CD14-positive monocyte (primary cell): ENCODE measurements around the gene NKAIN2. TPM values are rescaled to one million over a fixed set of nuclear protein-coding genes. Genes with fewer than 3 reads are reported as not detected.

Experiments used
- DNase-seq, 3 donors: peaks; one replicate each; pipeline ENCODE4 v3.0.0-alpha.2; 2011 to 2022
- H2AFZ ChIP-seq: 2 replicates; pipeline ENCODE4 v1.6.0; 2012; ENCODE audit warnings: mild to moderate bottlenecking, low read depth, low read length, inconsistent platforms; ENCODE audit not compliant: insufficient read depth, poor library complexity, severe bottlenecking
- H3K27ac ChIP-seq, 2 donors: 1 replicate in 1 of 2; 2 replicates in 1 of 2; pipeline ENCODE4 v1.5.1; 2012 to 2013; ENCODE audit warnings: low read length in 2 of 2, control low read depth in 1 of 2, inconsistent platforms in 1 of 2, low read depth in 1 of 2, mild to moderate bottlenecking in 1 of 2
- H3K27me3 ChIP-seq, 2 donors: one replicate each; pipeline versions ENCODE4 v1.6.0 to v1.6.1; 2011 to 2013; ENCODE audit warnings: low read length in 2 of 2; ENCODE audit not compliant: control insufficient read depth in 2 of 2, insufficient read depth in 2 of 2
- H3K36me3 ChIP-seq, 2 donors: replicated peaks in 1 of 2; 1 replicate in 1 of 2; 2 replicates in 1 of 2; pipeline versions ENCODE4 v1.5.1 to v1.6.1; 2012 to 2013; ENCODE audit warnings: low read length in 2 of 2, control low read depth in 1 of 2, inconsistent platforms in 1 of 2, mild to moderate bottlenecking in 1 of 2; ENCODE audit not compliant: insufficient read depth in 2 of 2, control insufficient read depth in 1 of 2
- H3K4me1 ChIP-seq, 2 donors: 1 replicate in 1 of 2; 2 replicates in 1 of 2; pipeline versions ENCODE4 v1.5.1 to v1.6.1; 2012 to 2013; ENCODE audit warnings: low read length in 2 of 2, control low read depth in 1 of 2, inconsistent platforms in 1 of 2, mild to moderate bottlenecking in 1 of 2, moderate library complexity in 1 of 2; ENCODE audit not compliant: insufficient read depth in 2 of 2, control insufficient read depth in 1 of 2
- H3K4me2 ChIP-seq: replicated peaks from 2 replicates; pipeline ENCODE3; 2012; ENCODE audit warnings: low read length, moderate library complexity, mild to moderate bottlenecking; ENCODE audit not compliant: poor library complexity, severe bottlenecking; ENCODE audit errors: extremely low read depth
- H3K4me3 ChIP-seq, 3 experiments: fragments of 200-600 bp in 1 of 3; sonication (generic) in 1 of 3; replicated peaks in 1 of 3; 1 replicate in 2 of 3; 2 replicates in 1 of 3; pipeline ENCODE4 v1.5.1; 2011 to 2013; ENCODE audit warnings: low read length in 3 of 3, mild to moderate bottlenecking in 3 of 3, control low read depth in 2 of 3, low read depth in 2 of 3, inconsistent platforms in 1 of 3, moderate library complexity in 1 of 3
- H3K79me2 ChIP-seq: 2 replicates; pipeline ENCODE4 v1.6.0; 2012; ENCODE audit warnings: mild to moderate bottlenecking, control low read depth, inconsistent platforms, low read length, moderate library complexity; ENCODE audit not compliant: insufficient read depth
- H3K9ac ChIP-seq: 2 replicates; pipeline ENCODE4 v1.6.0; 2017; ENCODE audit warnings: low read length, mild to moderate bottlenecking; ENCODE audit not compliant: insufficient read depth, poor library complexity, severe bottlenecking
- H3K9me3 ChIP-seq, 2 donors: replicated peaks in 1 of 2; 1 replicate in 1 of 2; 2 replicates in 1 of 2; pipeline versions ENCODE4 v1.5.1 to v1.6.1; 2012 to 2013; ENCODE audit warnings: low read length in 2 of 2, control low read depth in 1 of 2; ENCODE audit not compliant: control insufficient read depth in 1 of 2, insufficient read depth in 1 of 2
- H4K20me1 ChIP-seq: 2 replicates; pipeline ENCODE4 v1.6.0; 2012; ENCODE audit warnings: mild to moderate bottlenecking, low read length, control low read depth, moderate library complexity; ENCODE audit not compliant: insufficient read depth
- H3K27ac Mint-ChIP-seq, 7 donors: one replicate each; pipeline ENCODE4 v1.8.0; 2020; ENCODE audit warnings: mild to moderate bottlenecking in 7 of 7, mixed read lengths in 7 of 7, moderate library complexity in 6 of 7, inconsistent platforms in 2 of 7
- H3K27me3 Mint-ChIP-seq, 3 donors: one replicate each; pipeline ENCODE4 v1.8.0; 2021 to 2022; ENCODE audit warnings: low read depth in 3 of 3, mild to moderate bottlenecking in 3 of 3, mixed read lengths in 3 of 3, moderate library complexity in 3 of 3, inconsistent platforms in 1 of 3
- H3K36me3 Mint-ChIP-seq, 2 donors: one replicate each; pipeline ENCODE4 v1.8.0; 2020; ENCODE audit warnings: mixed read lengths in 2 of 2, inconsistent platforms in 1 of 2, mild to moderate bottlenecking in 1 of 2
- H3K4me1 Mint-ChIP-seq: one replicate; pipeline ENCODE4 v1.8.0; 2020; ENCODE audit warnings: mild to moderate bottlenecking, mixed read lengths
- H3K4me3 Mint-ChIP-seq, 2 donors: one replicate each; pipeline ENCODE4 v1.8.0; 2020; ENCODE audit warnings: mild to moderate bottlenecking in 2 of 2, mixed read lengths in 2 of 2, moderate library complexity in 1 of 2
- H3K9me3 Mint-ChIP-seq, 7 donors: one replicate each; pipeline ENCODE4 v1.8.0; 2020 to 2022; ENCODE audit warnings: mixed read lengths in 7 of 7, mild to moderate bottlenecking in 6 of 7, moderate library complexity in 6 of 7, inconsistent platforms in 2 of 7
- WGBS: methylation state at CpG from one replicate; pipeline ENCODE4 v1.1.5; 2013; ENCODE audit warnings: missing lambda C conversion rate; ENCODE audit not compliant: insufficient coverage; 5-methylcytosine and 5-hydroxymethylcytosine counted together
- intact Hi-C, 2 donors: fragments of 100-400 bp; cut with micrococcal nuclease; formaldehyde crosslinking; loops; one replicate each; pipeline versions ENCODE4 v1.15.0 to v1.15.1; 2023
- polyA plus RNA-seq, 3 donors: library from polyadenylated mRNA; depleted of rRNA in 1 of 3; unstranded in 2 of 3; stranded (reverse) in 1 of 3; fragments of 300-500 nt in 2 of 3; fragments of >200 nt in 1 of 3; fragmentation: Illumina TruSeq in 2 of 3; gene quantifications; 1 replicate in 2 of 3; 2 replicates in 1 of 3; pipeline ENCODE4 v1.2.3, GENCODE V29; 2012 to 2021
- TF ChIP-seq, protein P1 (sequence below): fragments of 200-600 bp; IDR thresholded peaks from one replicate; pipeline ENCODE4 v1.8.0; 2022; ENCODE audit warnings: antibody characterized with exemption, mild to moderate bottlenecking

NKAIN2 gene
- polyA plus RNA-seq, 3 donors = not detected

DNA sequence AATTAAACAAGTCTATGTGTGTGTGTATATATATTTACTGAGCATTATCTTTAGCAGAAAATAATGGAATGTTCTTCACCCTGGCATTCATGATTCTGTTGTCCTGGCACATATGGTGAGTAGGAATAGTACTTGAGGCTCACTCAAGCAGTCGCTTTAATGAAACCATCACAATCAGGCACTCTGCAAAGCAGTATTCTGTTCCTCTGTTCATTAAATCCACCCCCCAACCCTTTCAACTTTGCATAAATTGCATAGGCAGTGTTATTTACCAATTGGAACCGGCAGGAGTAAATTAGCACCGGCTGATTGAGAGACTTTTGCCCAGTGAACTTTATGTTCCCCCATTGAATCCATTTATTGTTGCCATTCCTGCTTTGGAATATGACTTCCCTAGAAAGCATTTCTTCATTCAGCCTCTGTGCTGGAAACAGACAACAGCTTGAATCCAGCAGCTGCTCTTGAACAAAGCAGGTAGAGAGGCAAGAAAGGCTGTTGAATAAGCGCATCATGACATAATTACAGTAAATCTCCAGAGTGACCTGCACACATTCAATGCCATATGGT is 890.6 kb downstream of the NKAIN2 start:
- Histone ChIP-seq H2AFZ (no peak overlapping the region), H3K27me3 (no peaks in the 10 kb centered on the region), H3K36me3 (no peaks in the 10 kb centered on the region), H4K20me1 (no peaks in the 10 kb centered on the region), H3K27ac (no peak overlapping the region), H3K9me3 (peaks cover 0 to 3% of the 10 kb centered on the region in 2 donors), H3K4me3 (no peak overlapping the region), H3K4me1 (no peaks in the 10 kb centered on the region), H3K9ac (no peak overlapping the region), H3K79me2 (no peaks in the 10 kb centered on the region), H3K4me2 (no peak overlapping the region)
- DNase-seq = no peak
- no peaks in the 10 kb centered on the region for H3K4me1 Mint-ChIP-seq
- no peak overlapping the region for H3K27ac Mint-ChIP-seq
- TF ChIP-seq, protein P1, sequence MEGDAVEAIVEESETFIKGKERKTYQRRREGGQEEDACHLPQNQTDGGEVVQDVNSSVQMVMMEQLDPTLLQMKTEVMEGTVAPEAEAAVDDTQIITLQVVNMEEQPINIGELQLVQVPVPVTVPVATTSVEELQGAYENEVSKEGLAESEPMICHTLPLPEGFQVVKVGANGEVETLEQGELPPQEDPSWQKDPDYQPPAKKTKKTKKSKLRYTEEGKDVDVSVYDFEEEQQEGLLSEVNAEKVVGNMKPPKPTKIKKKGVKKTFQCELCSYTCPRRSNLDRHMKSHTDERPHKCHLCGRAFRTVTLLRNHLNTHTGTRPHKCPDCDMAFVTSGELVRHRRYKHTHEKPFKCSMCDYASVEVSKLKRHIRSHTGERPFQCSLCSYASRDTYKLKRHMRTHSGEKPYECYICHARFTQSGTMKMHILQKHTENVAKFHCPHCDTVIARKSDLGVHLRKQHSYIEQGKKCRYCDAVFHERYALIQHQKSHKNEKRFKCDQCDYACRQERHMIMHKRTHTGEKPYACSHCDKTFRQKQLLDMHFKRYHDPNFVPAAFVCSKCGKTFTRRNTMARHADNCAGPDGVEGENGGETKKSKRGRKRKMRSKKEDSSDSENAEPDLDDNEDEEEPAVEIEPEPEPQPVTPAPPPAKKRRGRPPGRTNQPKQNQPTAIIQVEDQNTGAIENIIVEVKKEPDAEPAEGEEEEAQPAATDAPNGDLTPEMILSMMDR = no peak
- intact Hi-C loops = no loop called here
- H3K36me3 Mint-ChIP-seq = no peaks in the 10 kb centered on the region
- H3K9me3 Mint-ChIP-seq = peaks cover 0 to 4% (median 0%) of the 10 kb centered on the region in 7 donors
- no peaks in the 10 kb centered on the region for H3K27me3 Mint-ChIP-seq
- 100% methylated on average over 2 of the region's 4 CpGs for WGBS
- no peak overlapping the region for H3K4me3 Mint-ChIP-seq

DNA sequence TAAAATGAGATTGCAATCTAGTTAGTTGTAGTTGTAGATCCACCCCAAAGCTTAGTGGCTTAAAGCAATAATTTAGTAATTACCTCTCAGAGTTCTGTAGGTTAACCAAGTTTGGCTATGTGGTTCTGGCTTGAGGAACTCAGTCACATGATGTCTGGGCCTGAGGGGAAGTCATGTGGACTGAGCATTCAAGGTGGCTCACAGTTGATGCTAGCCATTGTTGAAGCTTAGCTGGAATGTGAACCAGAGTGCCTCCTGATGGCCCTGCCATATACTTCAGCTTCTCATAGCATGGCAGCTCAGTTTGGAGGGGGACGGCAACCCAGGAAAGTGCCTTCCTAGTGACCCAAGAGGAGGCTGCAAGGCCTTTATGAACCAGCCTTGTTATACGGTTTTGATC is 895.4 kb downstream of the NKAIN2 start:
- TF ChIP-seq, protein P1 = no peak
- Mint-ChIP-seq H3K4me1 (no peaks in the 10 kb centered on the region), H3K27ac (no peak overlapping the region), H3K9me3 (peaks cover 0 to 2% (median 0%) of the 10 kb centered on the region in 7 donors), H3K36me3 (no peaks in the 10 kb centered on the region), H3K4me3 (no peak overlapping the region), H3K27me3 (no peaks in the 10 kb centered on the region)
- H3K4me2 ChIP-seq = no peak overlapping the region
- no peak for DNase-seq
- H3K36me3 ChIP-seq = no peaks in the 10 kb centered on the region
- H4K20me1 ChIP-seq = no peaks in the 10 kb centered on the region
- no peaks in the 10 kb centered on the region for H3K27me3 ChIP-seq
- no peak overlapping the region for H2AFZ ChIP-seq
- no peaks in the 10 kb centered on the region for H3K79me2 ChIP-seq
- H3K9ac ChIP-seq = no peak overlapping the region
- peaks cover 0 to 7% of the 10 kb centered on the region in 2 donors for H3K9me3 ChIP-seq
- H3K4me3 ChIP-seq = no peak overlapping the region
- 93% methylated on average over 2 of the region's 2 CpGs for whole genome bisulfite sequencing
- H3K4me1 ChIP-seq = no peaks in the 10 kb centered on the region
- H3K27ac ChIP-seq = no peak overlapping the region
- intact Hi-C loops = no loop called here
